IMR-90 (cell line): Measurements from ENCODE around the gene NHSL2. TPM values are rescaled to one million over a fixed set of nuclear protein-coding genes. Genes with fewer than 3 reads are reported as not detected.

ENCODE experiments used
- ATAC-seq: fragments of 200-7000 bp; cut with Tn5 transposase; 2 replicates; pipeline ENCODE4 v1.9.1; 2020; ENCODE audit warnings: low read depth, mild to moderate bottlenecking, moderate library complexity
- BruUV-seq: library from RNA; stranded (reverse); fragments of 400-500 nt; replicated peaks from 2 replicates; lab custom pipeline; 2021; lab: Mats Ljungman, UMichigan
- CTCF ChIA-PET: fragments of 300-600 bp; formaldehyde crosslinking; extraction: SDS; loops from one replicate; lab custom pipeline; 2021; ENCODE audit warnings: antibody characterized with exemption; lab: Yijun Ruan, JAX
- POLR2A ChIA-PET: fragments of 300-600 bp; sonication (Branson Sonifier 250); formaldehyde crosslinking; loops from one replicate; lab custom pipeline; 2022; ENCODE audit warnings: antibody characterized with exemption; ENCODE audit not compliant: unreplicated experiment; lab: Charles Lee
- DNase-seq: peaks from one replicate; pipeline ENCODE4 v3.0.0; 2013
- H2AFZ ChIP-seq: replicated peaks from 2 replicates; pipeline ENCODE3; 2013; ENCODE audit warnings: low read length, mild to moderate bottlenecking; ENCODE audit not compliant: poor library complexity
- H2AK5ac ChIP-seq: 2 replicates; pipeline ENCODE4 v1.6.1; 2013; ENCODE audit warnings: low read depth, low read length, inconsistent platforms
- H2AK9ac ChIP-seq: replicated peaks from 2 replicates; pipeline ENCODE3; 2013; ENCODE audit warnings: mild to moderate bottlenecking, low read depth, low read length, moderate library complexity; ENCODE audit not compliant: poor library complexity
- H2BK120ac ChIP-seq: 2 replicates; pipeline ENCODE4 v1.6.1; 2013; ENCODE audit warnings: low read depth, low read length, inconsistent platforms
- H2BK15ac ChIP-seq: 3 replicates; pipeline ENCODE4 v1.6.1; 2013; ENCODE audit warnings: low read depth, low read length, inconsistent platforms
- H2BK20ac ChIP-seq: 2 replicates; pipeline ENCODE4 v1.6.1; 2013; ENCODE audit warnings: low read depth, mild to moderate bottlenecking, inconsistent platforms, low read length, moderate library complexity
- H2BK5ac ChIP-seq: 2 replicates; pipeline ENCODE4 v1.6.1; 2013; ENCODE audit warnings: mild to moderate bottlenecking, low read depth, low read length, inconsistent platforms; ENCODE audit not compliant: poor library complexity, severe bottlenecking
- H3K14ac ChIP-seq: replicated peaks from 2 replicates; pipeline ENCODE4 v1.6.1; 2013; ENCODE audit warnings: low read depth, low read length, inconsistent platforms
- H3K18ac ChIP-seq: 2 replicates; pipeline ENCODE4 v1.6.1; 2013; ENCODE audit warnings: low read depth, low read length, control low read depth
- H3K23ac ChIP-seq: 2 replicates; pipeline ENCODE4 v1.6.1; 2013; ENCODE audit warnings: low read depth, low read length, inconsistent platforms
- H3K27ac ChIP-seq: 2 replicates; pipeline ENCODE4 v1.5.1; 2013; ENCODE audit warnings: mild to moderate bottlenecking, control low read depth, low read length; ENCODE audit not compliant: insufficient read depth
- H3K27me3 ChIP-seq: 2 replicates; pipeline ENCODE4 v1.6.1; 2013; ENCODE audit warnings: low read length; ENCODE audit not compliant: control insufficient read depth, insufficient read depth
- H3K36me3 ChIP-seq: 2 replicates; pipeline ENCODE4 v1.6.1; 2013; ENCODE audit warnings: low read length, mixed read lengths; ENCODE audit not compliant: control insufficient read depth, insufficient read depth
- H3K4ac ChIP-seq: 2 replicates; pipeline ENCODE4 v1.6.1; 2013; ENCODE audit warnings: low read depth, low read length, inconsistent platforms
- H3K4me1 ChIP-seq: 2 replicates; pipeline ENCODE4 v1.6.1; 2013; ENCODE audit warnings: low read length, mixed read lengths; ENCODE audit not compliant: control insufficient read depth, insufficient read depth
- H3K4me2 ChIP-seq: 2 replicates; pipeline ENCODE4 v1.6.1; 2013; ENCODE audit warnings: low read depth, mild to moderate bottlenecking, control low read depth, low read length, moderate library complexity
- H3K4me3 ChIP-seq: 2 replicates; pipeline ENCODE4 v1.5.1; 2013; ENCODE audit warnings: low read depth, mild to moderate bottlenecking, control low read depth, low read length, moderate library complexity; ENCODE audit not compliant: insufficient read depth
- H3K56ac ChIP-seq: 2 replicates; pipeline ENCODE4 v1.6.1; 2013; ENCODE audit warnings: low read length, inconsistent platforms; ENCODE audit not compliant: insufficient read depth; ENCODE audit errors: extremely low read depth
- H3K79me1 ChIP-seq, 2 experiments: 2 replicates each; pipeline ENCODE4 v1.6.1; 2013; ENCODE audit warnings: low read length in 2 of 2, inconsistent platforms in 1 of 2, low read depth in 1 of 2
- H3K9ac ChIP-seq: 2 replicates; pipeline ENCODE4 v1.6.1; 2013; ENCODE audit warnings: low read depth, low read length, control low read depth
- H3K9me1 ChIP-seq: 2 replicates; pipeline ENCODE4 v1.6.1; 2013; ENCODE audit warnings: low read length, inconsistent platforms; ENCODE audit not compliant: insufficient read depth
- H3K9me3 ChIP-seq: 2 replicates; pipeline ENCODE4 v1.6.1; 2013; ENCODE audit warnings: low read length; ENCODE audit not compliant: control insufficient read depth, insufficient read depth
- H4K20me1 ChIP-seq: 2 replicates; pipeline ENCODE4 v1.6.1; 2013; ENCODE audit warnings: low read length, inconsistent platforms; ENCODE audit not compliant: insufficient read depth
- H4K5ac ChIP-seq: 2 replicates; pipeline ENCODE4 v1.6.1; 2013; ENCODE audit warnings: mild to moderate bottlenecking, low read depth, low read length, control low read depth
- H4K8ac ChIP-seq, 2 experiments: 2 replicates each; pipeline ENCODE4 v1.6.1; 2013; ENCODE audit warnings: low read depth in 2 of 2, low read length in 2 of 2, control low read depth in 1 of 2, inconsistent platforms in 1 of 2
- H4K91ac ChIP-seq: 2 replicates; pipeline ENCODE4 v1.6.1; 2013; ENCODE audit warnings: low read depth, low read length, inconsistent platforms; ENCODE audit not compliant: insufficient read depth
- BHLHE40 ChIP-seq: fragments of 150-350 bp; IDR thresholded peaks from 2 replicates; pipeline ENCODE4 v1.6.1; 2016; ENCODE audit warnings: mild to moderate bottlenecking, low read depth, low read length
- CEBPB ChIP-seq: IDR thresholded peaks from 2 replicates; pipeline ENCODE4 v1.6.1; 2012; ENCODE audit warnings: low read depth, low read length, improper control_type of control experiment
- CHD1 ChIP-seq: IDR thresholded peaks from 2 replicates; pipeline ENCODE4 v1.6.1; 2012; ENCODE audit warnings: low read depth, low read length, improper control_type of control experiment
- ELK1 ChIP-seq: fragments of 150-350 bp; IDR thresholded peaks from 2 replicates; pipeline ENCODE4 v1.6.1; 2016; ENCODE audit warnings: low read depth, mild to moderate bottlenecking, low read length, moderate library complexity, borderline replicate concordance
- FOS ChIP-seq: fragments of 150-350 bp; IDR thresholded peaks from 2 replicates; pipeline ENCODE4 v1.6.1; 2016; ENCODE audit warnings: low read depth, low read length
- MAFK ChIP-seq: IDR thresholded peaks from 2 replicates; pipeline ENCODE4 v1.6.1; 2012; ENCODE audit warnings: low read depth, low read length, improper control_type of control experiment
- MAZ ChIP-seq: IDR thresholded peaks from 2 replicates; pipeline ENCODE4 v1.6.1; 2012; ENCODE audit warnings: low read depth, mild to moderate bottlenecking, low read length, improper control_type of control experiment, moderate library complexity, borderline replicate concordance
- MXI1 ChIP-seq: IDR thresholded peaks from 2 replicates; pipeline ENCODE4 v1.6.1; 2012; ENCODE audit warnings: low read depth, mild to moderate bottlenecking, low read length, moderate library complexity, borderline replicate concordance
- NFE2L2 ChIP-seq: fragments of 150-350 bp; IDR thresholded peaks from 2 replicates; pipeline ENCODE4 v1.6.1; 2016; ENCODE audit warnings: low read depth, mild to moderate bottlenecking, low read length
- POLR2A ChIP-seq: IDR thresholded peaks from 2 replicates; pipeline ENCODE4 v1.6.1; 2012; ENCODE audit warnings: mild to moderate bottlenecking, low read depth, low read length
- RAD21 ChIP-seq: IDR thresholded peaks from 2 replicates; pipeline ENCODE4 v1.6.1; 2012; ENCODE audit warnings: low read length, improper control_type of control experiment
- RCOR1 ChIP-seq: IDR thresholded peaks from 2 replicates; pipeline ENCODE4 v1.6.1; 2012; ENCODE audit warnings: mild to moderate bottlenecking, low read length, improper control_type of control experiment; ENCODE audit not compliant: insufficient replicate concordance
- RFX5 ChIP-seq: IDR thresholded peaks from 2 replicates; pipeline ENCODE4 v1.8.0; 2012; ENCODE audit warnings: low read depth, mild to moderate bottlenecking, low read length, moderate library complexity
- SMC3 ChIP-seq: fragments of 150-350 bp; IDR thresholded peaks from 2 replicates; pipeline ENCODE4 v1.6.1; 2016; ENCODE audit warnings: low read depth, mild to moderate bottlenecking, antibody characterized with exemption, low read length, moderate library complexity
- whole genome bisulfite sequencing, 2 experiments: methylation state at CpG; one replicate each; pipeline versions ENCODE4 v1.1.5 to v1.1.7; 2013; ENCODE audit warnings: missing lambda C conversion rate in 2 of 2; ENCODE audit not compliant: insufficient read length in 1 of 2; ENCODE audit errors: extremely low coverage in 2 of 2; 5-methylcytosine and 5-hydroxymethylcytosine counted together
- dilution Hi-C: fragments of 300-500 bp; cut with HindIII; formaldehyde crosslinking; loops from one replicate; pipeline ENCODE4 v1.14.3; 2018; ENCODE audit warnings: low sequenced_read_pairs; ENCODE audit not compliant: unreplicated experiment
- in situ Hi-C: fragments of 300-500 bp; cut with MboI; formaldehyde crosslinking; loops from 3 replicates; pipeline ENCODE4 v1.14.3; 2019; ENCODE audit warnings: low sequenced_read_pairs, inconsistent platforms, mixed read lengths
- intact Hi-C: fragments of 100-400 bp; cut with micrococcal nuclease; formaldehyde crosslinking; loops from 2 replicates; pipeline ENCODE4 v1.10.0; 2022
- polyA plus RNA-seq, 3 experiments: library from polyadenylated mRNA; depleted of rRNA; stranded (reverse); fragments of >200 nt; gene quantifications; 2 replicates each; pipeline ENCODE4 v1.2.3, GENCODE V29; 2012; ENCODE audit warnings: low replicate concordance in 1 of 3
- total RNA-seq: library from RNA; depleted of rRNA; stranded (reverse); fragments of >200 nt; gene quantifications from 2 replicates; pipeline ENCODE4 v1.2.3, GENCODE V29; 2012
- TF ChIP-seq, protein P1 (sequence below): conservative IDR thresholded peaks from 2 replicates; pipeline ENCODE4 v1.5.1; 2012; ENCODE audit warnings: mild to moderate bottlenecking, low read depth, low read length, improper control_type of control experiment
- TF ChIP-seq, protein P2 (sequence below): fragments of 150-350 bp; IDR thresholded peaks from 2 replicates; pipeline ENCODE4 v1.6.1; 2017; ENCODE audit warnings: mild to moderate bottlenecking, antibody characterized with exemption, low read length, low read depth

Gene NHSL2
- total and polyA plus RNA-seq, 2 of the 4 experiments (the other 2 are of a cell fraction), result 0.72 to 0.75 TPM

DNA sequence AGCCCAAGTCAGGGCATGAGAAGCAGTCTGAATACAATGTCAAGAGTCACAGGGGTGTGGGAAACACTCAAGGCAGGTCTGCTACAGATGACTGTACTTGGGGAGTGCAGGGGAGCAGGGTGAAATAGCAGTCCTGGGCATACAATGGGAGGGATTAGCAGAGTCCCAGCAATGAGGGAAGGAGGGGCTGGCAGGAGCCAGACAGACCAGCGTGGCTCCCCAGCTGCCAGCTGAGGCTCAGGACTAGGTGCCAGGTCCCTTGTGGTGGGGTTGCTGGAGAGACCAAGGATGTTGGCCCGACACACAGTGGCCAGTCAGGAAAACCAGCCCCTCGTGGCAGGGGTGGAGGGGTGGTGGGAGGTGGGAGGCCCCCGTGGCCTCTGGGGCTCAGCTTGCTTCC, 134.5 kb downstream of the NHSL2 start:
- Histone ChIP-seq H3K4me2 (no peak overlapping the region), H4K20me1 (0 out of 2 replicates have a peak, but pooled peaks cover 6% of the 10 kb centered on the region), H2BK20ac (no peak overlapping the region), H3K56ac (no peak overlapping the region), H3K4ac (no peak overlapping the region), H3K9me3 (no peaks in the 10 kb centered on the region), H3K23ac (no peak overlapping the region), H2AK9ac (no peak overlapping the region), H3K27me3 (peaks cover 64% of the 10 kb centered on the region), H3K9ac (no peak overlapping the region), H3K36me3 (no peaks in the 10 kb centered on the region), H3K27ac (no peak overlapping the region), H3K14ac (no peak overlapping the region), H3K79me1 (no peaks in the 10 kb centered on the region), H4K5ac (no peak overlapping the region), H4K91ac (no peak overlapping the region), H4K8ac (no peak overlapping the region), H2BK5ac (no peak overlapping the region), H2BK120ac (no peak overlapping the region), H3K4me3 (no peak overlapping the region), H3K18ac (no peak overlapping the region), H2AK5ac (no peak overlapping the region), H2BK15ac (no peak overlapping the region), H3K9me1 (no peaks in the 10 kb centered on the region), H2AFZ (no peak overlapping the region), H3K4me1 (peaks cover 7% of the 10 kb centered on the region; the same call in 1 of the 2 replicates)
- in situ Hi-C loops, result no loop called here
- DNase-seq (no peak), ATAC-seq (no peak)
- intact Hi-C loops, result no loop called here
- 50% methylated on average over 1 of the region's 4 CpGs; no CpG with 5 or more reads in 1 of the 2 experiments for WGBS, 2 experiments
- dilution Hi-C loops, result no loop called here
- TF ChIP-seq RFX5 (no peak), ELK1 (no peak), MAFK (no peak), BHLHE40 (no peak), MAZ (no peak), MXI1 (no peak), CHD1 (no peak), FOS (no peak), POLR2A (no peak), RCOR1 (no peak), CEBPB (no peak), NFE2L2 (no peak), SMC3 (no peak), RAD21 (no peak)
- TF ChIP-seq, protein P1, sequence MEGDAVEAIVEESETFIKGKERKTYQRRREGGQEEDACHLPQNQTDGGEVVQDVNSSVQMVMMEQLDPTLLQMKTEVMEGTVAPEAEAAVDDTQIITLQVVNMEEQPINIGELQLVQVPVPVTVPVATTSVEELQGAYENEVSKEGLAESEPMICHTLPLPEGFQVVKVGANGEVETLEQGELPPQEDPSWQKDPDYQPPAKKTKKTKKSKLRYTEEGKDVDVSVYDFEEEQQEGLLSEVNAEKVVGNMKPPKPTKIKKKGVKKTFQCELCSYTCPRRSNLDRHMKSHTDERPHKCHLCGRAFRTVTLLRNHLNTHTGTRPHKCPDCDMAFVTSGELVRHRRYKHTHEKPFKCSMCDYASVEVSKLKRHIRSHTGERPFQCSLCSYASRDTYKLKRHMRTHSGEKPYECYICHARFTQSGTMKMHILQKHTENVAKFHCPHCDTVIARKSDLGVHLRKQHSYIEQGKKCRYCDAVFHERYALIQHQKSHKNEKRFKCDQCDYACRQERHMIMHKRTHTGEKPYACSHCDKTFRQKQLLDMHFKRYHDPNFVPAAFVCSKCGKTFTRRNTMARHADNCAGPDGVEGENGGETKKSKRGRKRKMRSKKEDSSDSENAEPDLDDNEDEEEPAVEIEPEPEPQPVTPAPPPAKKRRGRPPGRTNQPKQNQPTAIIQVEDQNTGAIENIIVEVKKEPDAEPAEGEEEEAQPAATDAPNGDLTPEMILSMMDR, result no peak
- TF ChIP-seq, protein P2, sequence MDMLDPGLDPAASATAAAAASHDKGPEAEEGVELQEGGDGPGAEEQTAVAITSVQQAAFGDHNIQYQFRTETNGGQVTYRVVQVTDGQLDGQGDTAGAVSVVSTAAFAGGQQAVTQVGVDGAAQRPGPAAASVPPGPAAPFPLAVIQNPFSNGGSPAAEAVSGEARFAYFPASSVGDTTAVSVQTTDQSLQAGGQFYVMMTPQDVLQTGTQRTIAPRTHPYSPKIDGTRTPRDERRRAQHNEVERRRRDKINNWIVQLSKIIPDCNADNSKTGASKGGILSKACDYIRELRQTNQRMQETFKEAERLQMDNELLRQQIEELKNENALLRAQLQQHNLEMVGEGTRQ, result no peak
- ChIA-PET CTCF (no interaction called here), POLR2A (no interaction called here)
- no TSS peak for BruUV-seq
